Measurements from ENCODE around the gene TSC2. TPM values are rescaled to one million over a fixed set of nuclear protein-coding genes. Genes with fewer than 3 reads are reported as not detected.

The TSC2 gene
- polyA plus RNA-seq, 1 experiment = 35.9 TPM

DNA sequence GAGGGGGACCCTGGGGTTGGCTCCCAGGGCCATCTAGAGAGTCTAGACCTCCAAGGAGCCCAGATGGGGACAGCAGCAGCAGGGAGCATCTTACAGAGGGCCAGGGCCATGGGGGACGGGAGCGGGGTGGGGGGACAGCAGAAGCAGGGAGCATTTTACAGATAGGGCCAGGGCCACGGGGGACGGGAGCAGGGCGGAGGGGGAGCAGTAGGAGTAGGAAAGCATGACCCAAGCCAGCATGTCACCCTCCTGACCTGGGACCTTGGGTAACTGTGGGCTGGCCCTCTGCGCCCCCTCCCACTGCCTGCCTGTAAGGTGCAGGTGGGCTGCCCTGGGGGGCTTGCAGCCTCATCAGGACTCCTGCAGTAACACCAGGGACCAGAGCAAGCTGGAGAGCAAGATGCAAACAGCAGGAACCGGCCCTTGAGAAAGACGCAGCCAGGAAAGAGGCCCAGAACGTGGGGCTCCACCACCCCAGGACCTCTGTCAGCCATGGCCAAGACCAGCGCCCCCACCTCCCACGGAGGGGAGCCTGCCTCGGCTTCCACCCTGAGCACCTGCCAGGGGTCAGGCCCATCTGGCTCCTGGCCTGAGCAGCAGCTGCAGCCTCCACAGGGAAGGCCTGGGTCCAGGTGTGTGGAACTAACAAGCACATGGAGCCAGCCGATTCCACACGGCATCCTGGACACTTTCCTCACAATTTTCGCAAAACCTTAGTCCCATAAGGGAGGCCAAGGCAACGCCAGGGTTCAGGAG, 40.5 kb upstream of the TSC2 start:
- no peaks in the 10 kb centered on the region; the same call in 1 of the 2 replicates for H3K9me3 ChIP-seq (ENCODE audit: control insufficient read depth, insufficient read depth, low read length)
- POLR2A ChIA-PET = interaction anchor here (0.6 to 3.0 kb wide), 3 partner anchors 9 to 148 kb away, joined by 4 to 13 read pairs (median 9); partner anchors contain the start of genes RPS2 and TRAF7
- no peak overlapping the region for H3K27ac ChIP-seq (ENCODE audit: low read depth, low read length)
- H3K4me3 ChIP-seq (ENCODE audit: low read depth, low read length) = peak overlapping the region; percentile 64
- no peak for DNase-seq (ENCODE audit: low read depth, low spot score)
- no peaks in the 10 kb centered on the region for H3K27me3 ChIP-seq (ENCODE audit: control insufficient read depth, insufficient read depth, low read length)
- CTCF ChIA-PET = interaction anchor here (1.0 to 1.6 kb wide), 2 partner anchors 9 to 133 kb away, joined by 4 to 10 read pairs; no protein-coding TSS in a partner anchor
- TF ChIP-seq CTCF (IDR thresholded peaks at IDR 0.05; ENCODE audit: low read depth, low read length) = no peak

- Histone ChIP-seq H3K4me3 (ENCODE audit: low read depth, low read length) (peak overlapping the region; percentile 64), H3K27me3 (ENCODE audit: control insufficient read depth, insufficient read depth, low read length) (no peaks in the 10 kb centered on the region), H3K9me3 (ENCODE audit: control insufficient read depth, insufficient read depth, low read length) (no peaks in the 10 kb centered on the region; the same call in 1 of the 2 replicates), H3K27ac (ENCODE audit: low read depth, low read length) (no peak overlapping the region)
- CTCF ChIA-PET = interaction anchor here (1.0 to 1.6 kb wide), 3 partner anchors 8 to 133 kb away, joined by 4 to 10 read pairs (median 9); no protein-coding TSS in a partner anchor
- DNase-seq (ENCODE audit: low read depth, low spot score) = no peak
- POLR2A ChIA-PET = interaction anchor here (1.3 to 3.0 kb wide), 2 partner anchors 43 to 147 kb away, joined by 4 to 13 read pairs; partner anchors contain the start of genes RPS2 and TRAF7
- TF ChIP-seq CTCF (IDR thresholded peaks at IDR 0.05; ENCODE audit: low read depth, low read length) = no peak
These were observed 39.7 kb upstream of the TSC2 start for GRCh38 chr16:2008009-2008526.

- H3K9me3 ChIP-seq (ENCODE audit: control insufficient read depth, insufficient read depth, low read length) = no peaks in the 10 kb centered on the region; the same call in 1 of the 2 replicates
These were observed 39.1 kb upstream of the TSC2 start for GRCh38 chr16:2008631-2009163.

GRCh38 chr16:2009164-2009711, 38.5 kb upstream of the TSC2 start:
- POLR2A ChIA-PET = interaction anchor here (3.0 kb wide), 1 partner anchor 44 kb away, joined by 13 read pairs; the partner anchor contains the start of gene RPS2
- no peak for TF ChIP-seq CTCF (IDR thresholded peaks at IDR 0.05; ENCODE audit: low read depth, low read length)
- peak overlapping the region; percentile 64 for H3K4me3 ChIP-seq (ENCODE audit: low read depth, low read length)
- H3K27ac ChIP-seq (ENCODE audit: low read depth, low read length) = peak overlapping the region; percentile 70
- CTCF ChIA-PET = interaction anchor here (1.0 to 1.6 kb wide), 3 partner anchors 7 to 131 kb away, joined by 4 to 9 read pairs (median 4); no protein-coding TSS in a partner anchor
- no peaks in the 10 kb centered on the region; the same call in 1 of the 2 replicates for H3K9me3 ChIP-seq (ENCODE audit: control insufficient read depth, insufficient read depth, low read length)
- no peak for DNase-seq (ENCODE audit: low read depth, low spot score)
- no peaks in the 10 kb centered on the region for H3K27me3 ChIP-seq (ENCODE audit: control insufficient read depth, insufficient read depth, low read length)

More at GRCh38 chr16:2008631-2009163, 39.1 kb upstream of the TSC2 start:
- CTCF ChIA-PET = interaction anchor here (1.0 to 1.6 kb wide), 3 partner anchors 8 to 132 kb away, joined by 4 to 9 read pairs (median 4); no protein-coding TSS in a partner anchor
- Histone ChIP-seq H3K27me3 (ENCODE audit: control insufficient read depth, insufficient read depth, low read length) (no peaks in the 10 kb centered on the region), H3K27ac (ENCODE audit: low read depth, low read length) (peak overlapping the region; percentile 70), H3K4me3 (ENCODE audit: low read depth, low read length) (peak overlapping the region; percentile 64)
- POLR2A ChIA-PET = interaction anchor here (1.3 to 3.0 kb wide), 2 partner anchors 44 to 147 kb away, joined by 4 to 13 read pairs; partner anchors contain the start of genes RPS2 and TRAF7
- no peak for TF ChIP-seq CTCF (IDR thresholded peaks at IDR 0.05; ENCODE audit: low read depth, low read length)
- DNase-seq (ENCODE audit: low read depth, low spot score) = no peak

Data from AG04450 (cell line).